ENCODE data around the gene RNF220. TPM values are rescaled to one million over a fixed set of nuclear protein-coding genes. Genes with fewer than 3 reads are reported as not detected.

RNF220 gene
- total and polyA plus RNA-seq, 9 of the 15 experiments (the other 6 are each of a cell fraction or from before 2014, with no cell fraction given): 5.1 to 117 (median 66.9) TPM

- Histone ChIP-seq H3K27ac (ENCODE audit: extremely low read depth, low read depth, low read length) (no peak overlapping the region), H3K9ac (ENCODE audit: insufficient read depth in 1 of 2, low read depth in 2 of 2, low read length in 2 of 2) (peak overlapping the region in 1 of 2 experiments; percentile 46; a peak in 1 of 4 replicates), H3K27me3 (ENCODE audit: control insufficient read depth in 2 of 2, insufficient read depth in 2 of 2, low read length in 2 of 2) (no peaks in the 10 kb centered on the region), H3K4me1 (replicated peaks in 1 of 2; ENCODE audit: control insufficient read depth in 2 of 2, insufficient read depth in 2 of 2, low read length in 2 of 2) (peaks cover 63% of the 10 kb centered on the region in 2 experiments; a peak in 4 of 5 replicates), H4K20me1 (replicated peaks; ENCODE audit: control insufficient read depth, insufficient read depth, low read length) (peaks cover 4% of the 10 kb centered on the region; the same call in 1 of the 2 replicates), H3K9me1 (ENCODE audit: control insufficient read depth, insufficient read depth, low read length) (peaks cover 8% of the 10 kb centered on the region), H3K36me3 (ENCODE audit: control insufficient read depth, insufficient read depth, low read length) (peaks cover 67% of the 10 kb centered on the region), H2AFZ (ENCODE audit: low read depth, low read length) (no peak overlapping the region), H3K4me2 (ENCODE audit: insufficient read depth, low read length) (no peak overlapping the region), H3K4me3 (no peak overlapping the region), H3K79me2 (ENCODE audit: control insufficient read depth, insufficient read depth, low read length) (peaks cover 35% of the 10 kb centered on the region), H3K9me3 (replicated peaks; ENCODE audit: control insufficient read depth, insufficient read depth, low read depth, low read length) (no peaks in the 10 kb centered on the region)
- BruUV-seq (replicated peaks): no TSS peak
- no peak for ATAC-seq
- TF ChIP-seq IRF2 (CRISPR knock-in tag; IDR thresholded peaks at IDR 0.05) (no peak), RBM25 (IDR thresholded peaks at IDR 0.05; ENCODE audit: low read depth, low read length, severe bottlenecking) (peak; percentile 93), SMARCA5 (IDR thresholded peaks at IDR 0.05) (0 out of 2 replicates have a peak, but pooled peaks have one; percentile 41), SIN3A (IDR thresholded peaks at IDR 0.05; ENCODE audit: borderline replicate concordance in 2 of 2, control insufficient read depth in 1 of 2, low read depth in 2 of 2, low read length in 2 of 2) (no peak), BCOR (IDR thresholded peaks at IDR 0.05) (peak; percentile 86), ZNF316 (IDR thresholded peaks at IDR 0.05) (peak; percentile 34; the same call in 1 of the 2 replicates), KDM1A (IDR thresholded peaks at IDR 0.05) (peak; percentile 48; a peak in 2 of 4 replicates), DDX20 (tag; IDR thresholded peaks at IDR 0.05; ENCODE audit: low read depth) (no peak), ZNF551 (CRISPR knock-in tag; IDR thresholded peaks at IDR 0.05) (no peak)
- ChIA-PET POLR2A (interaction anchor here (0.6 to 21.3 kb wide), 9 partner anchors 10 to 835 kb away, joined by 3 to 328 read pairs (median 6); partner anchors contain the start of genes ARMH1, ATP6V0B and TMEM53), CTCF (ENCODE audit: low intra/inter-chr PET ratio) (no interaction called here)
- DNase-seq (ENCODE audit: extremely low read depth in 1 of 4, low spot score in 3 of 4): no peak
- WGBS (ENCODE audit: insufficient coverage, low coverage, missing lambda C conversion rate): 80% methylated on average over 3 of the region's 3 CpGs
- intact Hi-C loops (cut with micrococcal nuclease) (loop anchor here (10.0 kb wide), 1 partner anchor 170 kb away; the partner anchor contains the start of genes BTBD19, DYNLT4 and PLK3), in situ Hi-C loops (cut with MboI) (no loop called here)
- FAIRE-seq: no peak
These were observed 229.6 kb downstream of the RNF220 start for GRCh38 chr1:44634606-44635189.

All from K562 (cell line).